LNCaP clone FGC (cell line): Measurements from ENCODE around the gene NEK10.

Experiments
- DNase-seq: peaks from one replicate; pipeline ENCODE4 v3.0.0-alpha.2; 2011; ENCODE audit warnings: low read depth
- H3K4me3 ChIP-seq: 2 replicates; pipeline ENCODE4 v1.5.1; 2011; ENCODE audit warnings: mild to moderate bottlenecking, low read depth, low read length, control low read depth
- TF ChIP-seq, protein P1 (sequence below): IDR thresholded peaks from 2 replicates; pipeline ENCODE4 v1.5.1; 2012; ENCODE audit warnings: mild to moderate bottlenecking; ENCODE audit not compliant: control insufficient read depth, insufficient read depth; ENCODE audit errors: extremely low read depth

The NEK10 gene

DNA sequence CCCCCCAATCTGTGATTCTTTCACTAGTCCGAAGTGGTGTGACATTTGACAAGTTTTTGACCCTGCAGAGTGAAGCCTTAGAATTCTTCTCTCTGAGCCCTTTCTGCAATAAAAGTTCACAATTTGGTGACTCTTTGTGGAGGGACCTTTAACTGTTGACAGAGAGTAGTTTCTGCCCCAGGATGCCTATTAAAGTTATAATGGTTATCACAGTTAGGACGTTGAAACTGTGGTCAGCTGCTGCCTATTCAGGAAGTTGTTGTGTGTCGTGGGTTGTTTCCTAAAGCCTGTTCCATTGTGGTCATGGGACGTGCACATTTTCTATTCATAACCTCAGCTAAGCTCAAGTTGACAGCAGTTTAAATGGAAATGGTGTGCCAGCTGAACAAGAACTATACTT lies 274.5 kb downstream of the NEK10 start:
- TF ChIP-seq, protein P1, sequence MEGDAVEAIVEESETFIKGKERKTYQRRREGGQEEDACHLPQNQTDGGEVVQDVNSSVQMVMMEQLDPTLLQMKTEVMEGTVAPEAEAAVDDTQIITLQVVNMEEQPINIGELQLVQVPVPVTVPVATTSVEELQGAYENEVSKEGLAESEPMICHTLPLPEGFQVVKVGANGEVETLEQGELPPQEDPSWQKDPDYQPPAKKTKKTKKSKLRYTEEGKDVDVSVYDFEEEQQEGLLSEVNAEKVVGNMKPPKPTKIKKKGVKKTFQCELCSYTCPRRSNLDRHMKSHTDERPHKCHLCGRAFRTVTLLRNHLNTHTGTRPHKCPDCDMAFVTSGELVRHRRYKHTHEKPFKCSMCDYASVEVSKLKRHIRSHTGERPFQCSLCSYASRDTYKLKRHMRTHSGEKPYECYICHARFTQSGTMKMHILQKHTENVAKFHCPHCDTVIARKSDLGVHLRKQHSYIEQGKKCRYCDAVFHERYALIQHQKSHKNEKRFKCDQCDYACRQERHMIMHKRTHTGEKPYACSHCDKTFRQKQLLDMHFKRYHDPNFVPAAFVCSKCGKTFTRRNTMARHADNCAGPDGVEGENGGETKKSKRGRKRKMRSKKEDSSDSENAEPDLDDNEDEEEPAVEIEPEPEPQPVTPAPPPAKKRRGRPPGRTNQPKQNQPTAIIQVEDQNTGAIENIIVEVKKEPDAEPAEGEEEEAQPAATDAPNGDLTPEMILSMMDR = no peak
- no peak overlapping the region for H3K4me3 ChIP-seq
- DNase-seq = no peak

DNA sequence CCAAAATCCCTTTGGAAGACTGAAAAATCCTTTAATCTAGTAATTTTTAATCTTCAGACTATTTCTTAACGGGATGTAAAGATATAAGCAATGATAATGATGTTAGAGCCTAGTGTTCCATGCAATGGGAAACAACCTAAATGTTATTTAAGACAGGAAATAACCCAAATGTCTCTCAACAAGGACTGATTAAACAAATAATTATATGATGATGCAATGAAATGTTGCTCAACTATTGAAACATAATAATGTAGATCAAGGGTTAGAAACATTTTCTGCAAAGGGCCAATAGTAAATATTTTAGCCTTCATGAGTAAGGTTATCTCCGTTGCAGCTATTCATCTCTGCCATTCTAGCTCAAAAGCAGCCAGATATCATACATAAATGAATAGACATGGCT lies 275.4 kb downstream of the NEK10 start:
- no peak for DNase-seq
- TF ChIP-seq, protein P1 = no peak
- H3K4me3 ChIP-seq = no peak overlapping the region

DNA sequence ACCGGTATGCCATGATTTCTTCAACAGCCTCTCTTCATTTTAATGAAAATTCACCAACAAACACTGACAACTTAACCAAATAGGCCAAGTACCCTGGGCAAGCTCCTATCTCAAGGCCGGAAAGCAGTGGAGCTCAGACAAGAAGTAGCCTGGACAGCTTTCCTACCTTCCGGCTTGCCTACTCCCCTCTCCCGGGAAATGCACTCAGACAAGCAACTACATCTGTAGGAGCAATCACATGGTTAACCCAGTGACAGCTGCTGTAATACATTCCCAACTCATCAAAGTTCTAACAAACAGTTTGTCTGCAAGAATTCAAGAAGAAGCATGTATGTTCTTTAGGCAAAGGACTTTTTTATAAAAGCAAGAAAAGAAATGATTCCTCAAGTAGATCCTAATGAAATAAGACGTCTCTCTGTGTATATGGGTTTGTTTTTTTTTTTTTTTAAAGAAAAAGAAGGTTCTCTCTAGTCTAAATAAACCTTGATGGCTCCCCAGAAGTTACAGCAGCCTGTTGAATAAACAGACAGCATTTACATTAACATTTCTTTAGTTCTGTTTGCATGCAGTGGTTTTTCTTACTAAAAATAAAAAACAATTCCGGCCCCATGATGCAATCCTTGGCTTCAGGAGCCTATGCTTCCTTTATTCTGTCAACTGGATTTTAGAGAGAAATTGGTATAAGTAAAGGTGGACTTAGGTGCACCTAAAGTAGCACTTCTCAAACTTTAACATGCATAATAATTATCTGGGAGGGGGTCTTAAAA lies 278.7 kb downstream of the NEK10 start:
- H3K4me3 ChIP-seq = no peak overlapping the region
- TF ChIP-seq, protein P1 = no peak
- DNase-seq = no peak

DNA sequence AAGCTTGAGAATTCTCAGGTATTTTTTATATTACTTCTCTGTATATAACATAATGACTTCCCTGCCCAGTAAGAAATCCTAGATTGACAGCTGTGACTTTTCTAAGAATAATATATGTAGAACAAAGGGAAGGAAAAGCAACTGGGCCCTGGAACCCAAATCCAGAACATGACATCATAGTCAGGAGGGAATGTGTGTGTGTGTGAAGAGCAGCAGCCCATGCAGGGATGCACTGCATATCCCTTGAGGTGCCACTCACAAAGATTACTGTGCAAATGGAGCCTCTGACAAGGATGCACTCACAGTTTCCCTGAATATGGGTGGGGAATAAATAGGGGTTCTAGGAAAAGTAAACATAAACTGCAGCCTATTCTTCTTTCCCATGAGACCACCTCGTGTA lies 279.5 kb downstream of the NEK10 start:
- H3K4me3 ChIP-seq = no peak overlapping the region
- TF ChIP-seq, protein P1 = no peak
- DNase-seq = no peak

DNA sequence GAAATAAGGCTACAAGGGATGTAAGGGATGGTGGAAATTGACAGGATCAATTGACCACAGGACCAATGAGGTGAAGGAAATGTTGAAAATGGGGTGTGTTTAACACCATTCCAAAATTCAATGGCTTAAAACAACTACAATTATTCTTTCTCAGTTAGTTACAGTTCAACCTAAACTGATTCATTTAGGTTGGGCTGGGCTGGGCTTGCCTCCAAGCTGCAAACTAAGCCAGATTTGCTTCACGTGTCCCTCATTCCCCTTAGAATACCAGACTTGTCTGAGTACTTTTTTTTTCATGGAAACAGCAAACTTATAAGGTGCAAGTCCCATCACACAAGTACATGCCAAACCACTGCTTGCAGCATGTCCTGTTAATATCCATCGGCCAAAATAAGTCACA lies 280.1 kb downstream of the NEK10 start:
- DNase-seq = no peak
- H3K4me3 ChIP-seq = no peak overlapping the region
- TF ChIP-seq, protein P1 = no peak

DNA sequence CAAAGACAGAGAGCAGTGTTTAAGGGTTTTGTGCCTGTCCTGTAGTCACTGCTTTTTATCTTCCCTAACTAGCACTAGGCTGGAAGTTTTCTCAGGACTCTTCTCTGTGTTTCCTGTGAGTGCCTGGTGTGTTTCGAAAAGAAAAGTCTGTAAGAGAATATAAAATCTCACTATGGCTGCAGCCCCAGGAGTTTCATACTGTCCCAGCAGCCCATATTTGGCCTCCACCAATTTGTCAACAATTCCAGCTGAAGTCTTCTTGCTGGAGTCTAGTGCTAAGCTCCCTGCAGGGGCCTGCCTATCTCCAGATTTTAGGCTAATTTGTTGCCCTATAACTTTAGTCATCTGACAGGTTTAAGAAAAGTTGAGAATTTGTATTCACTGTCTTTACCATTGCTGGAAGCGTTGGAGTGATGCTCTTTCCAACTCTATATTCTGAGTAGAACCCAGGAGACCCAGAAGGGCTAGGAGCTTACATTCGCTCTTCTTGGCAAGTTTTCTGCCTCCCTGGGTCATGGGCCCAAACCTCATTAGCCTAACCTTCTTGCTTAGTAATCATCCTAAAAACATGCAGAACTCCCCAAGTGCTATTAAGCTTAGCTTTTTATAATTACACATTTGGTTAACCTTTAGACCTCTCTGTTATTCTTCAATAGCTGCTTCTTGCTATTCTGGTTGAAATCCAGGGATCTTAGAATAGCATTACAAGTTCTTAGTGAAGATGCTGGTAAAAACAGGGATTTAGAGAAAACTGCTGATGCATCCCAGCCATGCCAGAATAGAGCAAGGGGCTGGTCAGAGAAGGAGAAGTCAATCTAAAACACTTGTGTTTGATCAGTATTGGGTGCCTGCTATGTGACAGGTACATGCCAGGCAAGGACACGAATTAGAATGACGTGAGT lies 283.1 kb downstream of the NEK10 start:
- no peak overlapping the region for H3K4me3 ChIP-seq
- TF ChIP-seq, protein P1 = no peak
- no peak for DNase-seq
